Esophagus mucosa (tissue), 1 donor: ENCODE data around the gene KPTN. TPM values are rescaled to one million over a fixed set of nuclear protein-coding genes. Genes with fewer than 3 reads are reported as not detected.

Experiments
- ATAC-seq: fragments of 200-7000 bp; cut with Tn5 transposase; one replicate; pipeline ENCODE4 v1.9.1; 2020
- total RNA-seq: library from RNA; stranded (reverse); gene quantifications from one replicate; pipeline ENCODE4 v1.2.4, GENCODE V29; 2023
- donor health status: DM: yes; HTN: yes; CAD: no.

KPTN gene
- total RNA-seq, 1 donor from 2014 or later: 9.8 TPM

DNA sequence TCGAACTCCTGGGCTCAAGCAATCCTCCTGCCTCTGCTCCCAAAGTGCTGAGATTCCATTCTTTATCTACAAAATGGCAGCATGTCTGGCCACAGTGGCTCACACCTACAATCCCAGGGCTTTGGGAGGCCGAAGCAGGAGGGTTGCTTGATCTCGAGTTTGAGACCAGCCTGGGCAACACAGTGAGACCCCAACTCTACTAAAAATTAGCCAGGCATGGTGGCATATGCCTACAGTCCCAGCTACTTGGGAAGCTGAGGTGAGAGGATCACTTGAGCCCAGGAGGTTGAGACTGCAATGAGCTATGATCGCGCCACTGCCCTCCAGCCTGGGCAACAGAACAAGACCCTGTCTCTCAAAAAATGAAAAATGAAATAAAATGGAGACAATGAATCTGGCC, 24.7 kb upstream of the KPTN start:
- no peak for ATAC-seq

DNA sequence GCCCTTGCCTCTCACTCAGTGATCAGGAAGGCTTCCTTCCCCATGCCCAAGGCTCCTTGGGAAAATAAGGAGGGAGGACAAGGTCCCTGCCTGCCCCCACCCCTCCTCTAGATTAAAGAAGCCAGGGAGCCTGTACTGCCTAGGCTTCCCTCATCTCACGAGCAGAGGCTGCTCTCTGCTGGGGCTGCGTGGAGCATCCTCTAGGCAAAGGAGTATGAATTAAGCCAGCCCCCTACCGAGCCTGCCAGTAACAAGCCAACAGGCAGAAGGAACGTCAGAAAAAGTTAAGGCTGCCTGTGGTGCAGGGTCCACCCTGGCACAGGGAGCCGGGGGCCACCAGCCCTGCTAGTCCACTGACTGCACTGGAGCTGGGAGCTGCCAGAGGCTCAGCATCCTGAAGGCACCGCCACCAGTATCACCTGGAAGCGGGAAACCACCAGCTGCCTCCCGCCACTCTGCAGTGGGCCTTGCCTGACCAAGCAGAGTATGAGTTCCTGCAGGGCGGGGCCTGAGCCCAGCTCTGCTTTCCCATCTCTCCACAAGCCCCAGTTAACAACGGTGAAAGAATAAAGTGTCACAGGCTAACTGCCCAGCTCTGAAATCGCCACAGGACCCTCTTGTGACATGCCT, 24.0 kb upstream of the KPTN start:
- no peak for ATAC-seq

DNA sequence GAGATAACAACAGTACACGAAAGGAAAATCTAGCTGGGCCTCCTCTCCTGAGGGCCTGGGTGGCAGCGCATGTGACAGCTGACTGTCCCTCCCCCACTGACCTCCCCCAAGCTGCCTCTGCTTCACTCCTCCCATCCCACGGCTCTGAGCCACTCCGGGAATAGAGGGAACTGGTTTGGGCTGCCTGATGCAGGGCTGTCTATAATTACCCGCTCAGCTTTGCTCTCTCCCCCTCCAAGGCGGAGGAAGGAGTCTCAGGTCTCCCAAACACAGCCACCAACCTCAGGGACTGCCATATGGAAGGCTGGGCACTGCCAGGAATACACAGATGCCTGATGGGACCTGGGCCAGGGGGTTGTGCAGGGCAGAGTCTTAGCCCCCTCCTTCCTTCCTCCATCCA, 23.0 kb upstream of the KPTN start:
- no peak for ATAC-seq

DNA sequence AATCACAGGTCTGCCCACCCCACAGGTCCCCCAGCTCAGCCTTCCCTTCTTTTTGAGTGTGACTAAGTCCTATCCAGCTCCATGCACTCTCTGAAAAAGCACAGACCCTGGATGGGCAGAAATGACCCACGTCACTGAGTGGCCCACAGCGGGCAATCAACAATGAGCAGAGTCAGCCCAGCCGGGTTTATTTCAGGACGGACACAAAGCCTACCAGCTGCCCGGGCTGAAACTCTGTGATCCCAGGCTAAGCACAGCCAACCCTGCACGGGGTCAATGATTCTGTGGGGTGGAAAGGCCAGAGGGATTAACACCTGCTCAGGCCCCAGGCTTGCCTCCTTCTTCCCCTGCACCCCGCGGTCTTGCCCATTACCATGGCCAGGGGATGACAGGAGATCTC, 22.4 kb upstream of the KPTN start:
- no peak for ATAC-seq

DNA sequence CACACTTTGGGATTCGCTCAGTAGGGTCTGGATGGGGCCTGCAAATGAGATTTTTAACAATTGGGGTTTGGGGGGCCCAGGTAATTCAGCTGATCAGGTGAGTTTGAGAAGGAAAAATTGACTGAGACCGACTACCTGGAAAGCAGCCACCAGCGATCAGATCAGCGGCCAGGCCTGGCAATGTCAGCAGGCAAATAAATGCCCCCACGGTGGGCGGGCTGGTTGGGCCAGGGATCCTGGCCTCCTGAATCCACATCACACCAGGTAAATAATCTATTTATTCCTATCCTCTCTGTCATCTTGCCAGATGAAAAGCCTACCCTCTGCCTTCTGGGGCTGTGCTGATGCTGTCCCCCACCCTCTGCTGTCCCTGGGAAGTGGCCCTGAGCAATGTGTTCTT, 21.5 kb upstream of the KPTN start:
- no peak for ATAC-seq

DNA sequence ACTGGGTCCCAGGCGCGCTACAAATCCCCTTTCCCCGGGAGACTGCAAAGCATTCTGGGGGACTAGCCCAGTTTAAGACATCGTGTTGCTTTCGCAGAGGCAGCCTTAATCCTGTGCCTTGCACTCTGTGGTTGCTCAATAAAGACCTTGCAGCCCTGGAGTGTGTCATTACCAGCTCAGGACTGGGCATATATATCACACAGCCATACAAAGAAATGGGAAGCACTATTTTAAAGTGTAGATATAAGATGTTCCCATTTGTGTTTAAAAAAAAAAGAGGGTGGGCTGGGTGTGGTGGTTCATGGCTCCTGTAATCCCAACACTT, 19.8 kb upstream of the KPTN start:
- no peak for ATAC-seq

DNA sequence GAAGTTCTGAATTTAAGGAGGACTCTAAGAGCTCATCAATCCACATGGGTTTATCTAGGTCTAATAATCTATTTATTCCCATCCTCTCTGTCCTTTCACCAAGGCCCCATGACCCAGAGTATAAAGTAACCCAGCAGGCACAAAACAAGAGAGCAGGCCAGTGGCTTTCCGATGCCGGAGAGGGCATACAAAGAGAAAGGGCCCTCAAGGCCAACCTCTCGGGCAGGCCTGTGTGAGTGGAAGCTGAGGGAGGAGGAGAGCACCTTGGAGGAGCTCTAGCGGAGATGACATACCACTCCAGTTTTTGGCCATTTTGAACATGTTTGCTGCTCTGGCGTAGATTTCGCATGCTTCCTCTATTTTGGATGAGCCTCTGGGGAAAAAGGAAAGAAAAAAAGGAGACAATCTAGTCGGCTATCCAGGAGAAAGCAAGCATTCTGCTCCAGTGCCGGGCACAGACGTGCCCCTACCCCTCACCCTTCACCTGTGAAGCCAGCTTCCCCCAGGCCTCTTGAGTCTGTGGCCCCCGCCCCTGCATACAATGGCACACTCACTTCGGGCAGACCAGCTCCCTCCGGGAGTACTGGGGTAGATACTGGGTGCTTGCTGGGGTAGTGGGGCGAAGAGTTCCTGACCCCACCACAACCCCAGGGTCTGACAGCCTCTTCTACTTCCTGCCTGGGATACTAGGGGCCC, 19.3 kb upstream of the KPTN start:
- no peak for ATAC-seq

DNA sequence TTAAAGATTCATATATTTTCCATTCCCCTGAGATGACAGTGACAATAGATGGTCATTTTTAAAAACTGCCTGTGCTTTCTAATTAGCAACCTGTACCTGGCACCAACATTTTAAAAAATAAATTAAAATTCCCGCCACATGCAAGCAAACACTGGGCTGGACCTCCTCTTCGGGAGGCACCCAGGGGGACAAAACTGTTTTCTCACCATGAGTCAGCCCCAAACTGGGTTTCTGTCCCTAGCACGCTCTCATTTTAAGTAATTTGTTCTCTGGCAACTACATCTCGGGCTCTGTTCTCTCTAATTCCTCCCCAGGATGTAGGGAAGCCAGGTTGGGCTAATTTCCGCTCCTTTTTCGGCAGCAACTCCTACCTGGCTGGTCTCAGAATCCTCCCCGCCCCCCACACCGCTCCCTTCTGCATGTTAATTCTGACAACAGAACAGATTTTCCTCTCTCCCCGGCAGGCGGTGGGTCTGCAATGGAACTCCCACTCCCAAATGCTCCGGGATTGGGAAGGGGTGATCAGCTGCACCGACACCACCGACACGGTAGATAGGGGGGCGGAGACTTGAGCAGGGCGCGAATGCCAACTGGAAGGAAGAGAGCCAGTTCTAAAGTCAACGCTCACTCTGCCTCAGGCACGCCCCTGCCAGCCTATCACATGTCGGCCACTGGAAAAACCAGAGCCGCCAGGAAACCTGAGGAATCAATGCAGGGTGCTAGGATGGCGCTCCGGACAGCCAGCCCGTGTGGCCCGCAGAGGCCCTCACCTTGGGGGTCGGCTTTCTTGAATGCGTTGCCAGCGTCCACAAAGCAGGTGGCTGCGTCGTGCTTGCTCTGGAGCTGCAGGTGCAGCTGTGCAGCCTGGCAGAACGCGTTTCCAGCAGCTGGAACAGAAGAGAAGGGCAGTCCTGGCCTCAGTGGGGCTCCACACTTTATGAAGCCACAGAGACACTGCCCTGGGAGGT, 16.1 kb upstream of the KPTN start:
- ATAC-seq: no peak

DNA sequence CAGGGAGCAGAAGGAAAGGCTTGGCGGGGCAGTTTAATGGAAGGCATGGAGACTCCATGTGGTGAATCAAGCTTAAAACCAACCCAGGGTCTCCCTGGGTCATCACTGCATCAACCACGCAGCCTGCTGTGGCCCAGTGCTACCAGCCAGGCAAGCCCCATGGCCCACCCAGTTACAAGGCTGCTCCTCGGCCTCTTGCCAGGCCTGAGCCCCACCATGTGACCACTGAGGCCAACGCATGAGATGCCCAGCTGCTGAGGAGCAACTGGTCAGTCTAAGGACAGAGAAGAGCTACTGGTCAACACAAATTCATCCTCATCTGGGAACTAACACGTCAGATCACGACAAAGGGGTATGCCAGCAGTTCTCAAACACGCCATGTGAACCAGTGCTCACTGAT, 15.4 kb upstream of the KPTN start:
- no peak for ATAC-seq

DNA sequence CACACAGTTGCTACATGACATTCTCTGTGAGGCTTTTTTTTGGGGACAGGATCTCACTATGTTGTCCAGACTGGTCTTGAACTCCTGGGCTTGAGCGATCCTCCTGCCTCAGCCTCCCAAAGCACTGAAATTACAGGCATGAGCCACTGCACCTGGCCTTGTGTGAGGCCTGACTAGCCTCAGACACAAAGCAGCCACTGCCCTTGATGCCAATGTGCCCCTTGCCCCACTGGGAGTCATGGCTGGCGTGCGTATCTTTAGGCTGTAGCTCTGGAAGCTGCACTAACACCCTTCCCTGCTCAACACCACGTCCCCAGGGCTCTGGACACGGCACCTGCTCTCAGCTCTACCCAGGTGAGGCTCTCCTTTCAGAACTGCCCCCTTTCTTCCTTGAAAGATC, 14.5 kb upstream of the KPTN start:
- ATAC-seq: no peak

DNA sequence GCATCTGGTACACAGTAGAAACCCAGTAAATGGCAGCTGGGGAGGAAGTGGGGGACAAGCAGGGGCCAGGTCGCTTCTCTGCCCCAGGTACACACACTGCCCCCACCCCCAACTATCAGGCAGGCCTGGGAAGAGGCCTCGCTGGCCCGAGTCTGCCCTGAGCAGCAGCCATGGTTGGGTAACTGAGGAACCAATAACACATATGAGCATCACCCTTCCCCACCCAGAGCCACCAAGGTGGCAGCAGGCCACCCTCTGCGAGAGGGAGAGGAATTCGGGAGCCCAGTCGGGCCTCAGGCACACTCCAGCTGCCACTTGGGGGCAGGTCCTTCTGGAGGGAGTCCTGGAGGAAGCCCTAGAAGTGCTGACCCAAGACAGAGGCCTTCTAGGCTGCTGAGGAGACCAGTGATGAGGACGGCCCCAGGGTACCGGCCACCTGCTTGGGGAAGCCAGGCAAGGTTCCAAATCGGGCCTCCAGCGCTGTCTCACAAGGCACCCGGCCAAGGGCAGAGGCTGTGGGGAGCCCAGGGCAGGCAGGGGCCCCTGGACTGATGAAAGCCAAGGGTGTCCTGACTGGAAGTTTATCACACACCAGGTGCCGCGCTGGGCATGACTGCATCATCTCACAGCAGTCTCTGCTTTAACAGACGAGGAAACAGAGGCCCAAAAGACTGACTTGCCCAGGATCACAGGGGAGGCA, 14.0 kb upstream of the KPTN start:
- ATAC-seq: no peak

DNA sequence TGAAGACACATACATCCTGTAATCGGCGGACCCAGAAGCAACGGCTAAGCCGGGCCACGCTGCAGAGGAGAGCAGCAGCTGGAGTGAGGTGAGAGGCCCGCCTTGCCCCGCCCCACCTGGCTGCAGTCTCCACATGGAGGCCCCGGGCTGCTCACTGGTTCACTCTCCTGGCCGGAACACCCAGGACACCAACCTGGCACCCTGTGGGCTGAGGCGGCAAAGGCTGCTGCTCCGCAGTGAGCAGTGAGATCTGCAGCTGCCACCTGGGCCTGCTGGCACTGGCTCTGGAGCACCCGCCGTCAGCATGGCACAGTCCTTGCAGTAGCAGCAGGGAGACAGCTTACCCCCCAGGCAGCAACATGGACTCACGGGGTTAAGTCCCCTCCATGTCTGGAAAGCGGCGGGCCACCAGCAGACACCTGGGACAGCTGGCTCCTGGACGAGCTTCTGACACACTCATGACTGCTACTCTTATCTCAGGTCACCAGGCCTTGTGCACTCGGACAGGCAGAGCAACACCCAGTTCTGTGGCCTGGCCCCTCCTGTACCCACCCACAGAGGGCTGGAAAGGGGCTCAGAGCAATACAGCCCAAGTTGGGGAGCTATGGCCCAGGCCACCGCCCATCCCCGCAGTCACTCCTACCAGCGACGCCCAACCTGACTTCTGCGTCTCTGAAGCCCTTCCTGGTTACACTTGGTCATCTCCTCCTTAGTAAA, 13.2 kb upstream of the KPTN start:
- ATAC-seq: no peak

DNA sequence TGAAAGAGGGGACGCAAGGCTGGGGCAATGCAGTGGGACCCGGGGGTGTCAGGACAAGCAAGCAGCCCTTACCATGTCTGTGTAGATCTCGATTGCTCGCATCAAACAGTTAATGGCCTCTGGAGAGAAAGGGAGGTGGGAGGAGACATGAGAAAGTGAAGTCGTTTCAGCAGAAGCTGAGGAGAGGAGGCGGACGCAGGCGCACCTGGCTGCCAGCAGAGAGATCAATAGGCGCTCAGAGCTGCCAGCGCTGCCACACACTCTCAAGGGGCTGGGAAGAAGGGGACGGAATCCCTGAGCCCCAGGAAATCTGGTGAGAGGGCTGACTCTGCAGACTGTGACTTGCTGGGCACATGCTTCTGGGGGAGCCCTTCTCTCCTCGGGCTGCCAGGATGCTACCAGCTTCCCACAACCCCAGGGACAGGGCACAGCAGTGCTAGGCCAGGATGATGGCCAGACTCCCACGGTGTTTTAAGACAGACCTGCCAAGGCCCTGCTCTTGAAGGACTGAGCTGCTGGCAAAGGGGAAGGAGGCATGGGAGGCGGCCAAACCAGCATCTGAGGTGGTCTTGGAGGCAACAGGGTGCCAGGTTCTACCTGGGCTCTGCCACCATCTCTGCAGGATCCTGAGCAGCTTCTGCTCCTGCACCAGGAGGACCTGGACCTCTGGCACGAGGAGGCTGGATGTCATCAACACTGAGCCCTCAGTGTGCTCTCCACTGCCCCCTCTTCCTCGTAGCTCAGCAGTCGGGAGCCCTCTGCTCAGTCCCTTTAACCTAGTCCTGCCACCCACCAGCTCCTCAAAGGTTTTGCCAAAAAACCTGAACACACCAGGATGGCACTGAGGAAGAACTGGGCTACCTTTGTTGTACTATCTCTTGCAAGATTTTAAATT, 11.7 kb upstream of the KPTN start:
- no peak for ATAC-seq

DNA sequence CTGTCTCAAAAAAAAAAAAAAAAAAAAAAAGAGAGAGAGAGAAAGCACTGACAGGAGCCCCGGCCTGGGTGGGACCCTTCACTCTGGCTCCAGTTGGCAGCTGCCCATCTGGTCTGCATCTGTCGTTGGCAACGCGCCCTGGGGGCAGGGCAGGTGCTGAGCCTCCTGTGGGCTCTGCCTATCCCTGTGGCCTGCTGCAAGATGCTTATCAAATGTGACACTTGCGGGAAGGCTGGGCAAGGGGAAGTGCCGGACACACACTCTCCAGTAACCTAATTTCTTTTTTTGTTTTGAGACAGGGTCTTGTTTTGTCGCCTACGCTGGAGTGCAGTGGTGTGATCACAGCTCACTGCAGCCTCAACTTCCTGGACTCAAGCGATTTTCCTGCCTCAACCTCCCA, 10.7 kb upstream of the KPTN start:
- no peak for ATAC-seq

DNA sequence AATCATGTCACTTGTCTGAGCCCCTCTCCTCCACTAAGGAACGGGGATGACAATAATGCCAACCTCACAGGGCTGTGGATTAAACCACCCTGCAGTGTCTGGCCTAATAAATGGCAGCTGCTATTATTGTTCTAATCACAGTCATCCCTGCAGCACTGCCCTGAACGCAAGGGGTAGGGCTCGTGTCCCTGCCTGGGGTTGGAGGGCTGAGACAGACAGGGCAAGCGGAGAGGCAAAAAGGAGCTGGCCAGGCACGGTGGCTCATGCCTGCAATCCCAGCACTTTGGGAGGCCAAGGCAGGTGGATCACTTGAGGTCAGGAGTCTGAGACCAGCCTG, 10.2 kb upstream of the KPTN start:
- no peak for ATAC-seq

DNA sequence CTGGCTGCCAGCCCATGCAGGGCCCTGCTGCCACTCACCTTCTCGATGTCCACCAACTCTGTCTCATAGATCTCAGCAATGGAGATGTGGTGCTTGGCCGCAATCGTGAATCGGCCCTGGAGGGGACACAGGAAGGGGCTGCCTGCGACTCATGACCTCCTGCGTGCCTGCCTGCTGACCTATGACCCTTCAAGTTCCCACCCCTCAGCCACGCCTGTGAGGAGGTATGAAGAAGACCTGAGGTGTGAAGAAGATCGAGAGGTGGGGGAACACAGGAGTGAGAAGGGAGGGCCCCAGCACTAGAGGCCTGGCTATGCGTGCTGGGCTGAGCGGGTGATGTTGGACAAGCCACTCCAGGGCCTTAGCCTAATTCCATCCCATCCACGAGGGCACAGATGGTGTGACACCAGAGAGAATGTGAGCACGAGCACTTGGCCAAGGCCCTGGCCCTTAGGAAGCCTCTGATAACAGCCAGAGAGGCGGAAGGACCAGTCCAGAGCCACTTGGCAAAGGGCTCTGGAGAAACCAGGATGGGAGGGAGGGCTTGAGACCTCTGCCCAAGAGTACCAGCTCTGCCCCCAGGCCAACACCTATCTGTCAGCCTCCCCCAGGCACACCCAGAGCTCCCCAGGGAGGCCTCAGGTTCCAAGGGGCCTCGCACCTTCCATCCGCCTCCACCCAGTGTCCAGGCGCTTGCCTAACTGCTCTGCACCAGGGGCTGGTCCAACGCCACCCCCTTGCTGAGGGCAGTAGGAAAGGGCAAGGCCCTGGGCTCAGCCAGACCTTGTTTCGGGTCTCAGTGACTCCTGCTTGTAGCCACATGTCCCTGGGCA, 9.6 kb upstream of the KPTN start:
- no peak for ATAC-seq

DNA sequence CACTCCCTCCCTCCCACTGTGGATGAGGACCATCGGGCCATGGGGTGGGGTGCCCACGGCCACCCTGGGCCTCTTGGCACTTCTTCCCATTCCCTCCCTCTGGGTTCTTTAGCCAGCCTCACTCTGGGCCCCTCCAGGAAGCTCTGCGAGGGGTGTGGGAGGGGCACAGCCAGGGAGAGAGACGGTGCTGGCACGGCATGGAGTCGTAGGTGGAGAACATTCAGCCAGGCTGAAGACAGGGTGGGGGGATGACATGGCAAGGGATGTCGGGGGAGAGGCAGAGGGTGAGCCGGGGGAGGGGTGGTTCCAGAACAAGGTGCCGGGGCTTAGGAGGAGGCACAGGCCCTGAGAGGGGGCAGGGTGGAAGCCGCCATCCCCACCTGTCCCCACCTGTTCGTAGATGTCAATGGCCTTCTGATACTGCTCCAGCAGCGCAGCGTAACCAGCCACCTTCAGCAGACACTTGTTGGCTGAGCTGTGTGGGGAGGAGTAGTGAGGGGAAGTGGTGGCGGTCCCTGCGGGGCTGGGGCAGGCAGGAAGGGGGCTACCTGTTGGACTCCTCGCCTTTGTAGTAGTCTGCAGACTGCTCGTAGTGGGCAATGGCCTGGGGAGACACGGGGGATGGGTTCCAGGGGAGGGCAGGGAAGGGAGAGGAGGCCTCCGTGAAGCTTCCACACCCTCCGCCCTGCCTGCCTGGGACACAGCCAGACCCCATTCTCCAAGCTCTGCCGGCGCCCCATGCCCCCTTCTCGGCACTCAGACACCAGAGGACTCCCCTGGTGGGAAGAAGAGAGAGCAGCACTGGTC, 8.8 kb upstream of the KPTN start:
- peak; percentile 3 for ATAC-seq

DNA sequence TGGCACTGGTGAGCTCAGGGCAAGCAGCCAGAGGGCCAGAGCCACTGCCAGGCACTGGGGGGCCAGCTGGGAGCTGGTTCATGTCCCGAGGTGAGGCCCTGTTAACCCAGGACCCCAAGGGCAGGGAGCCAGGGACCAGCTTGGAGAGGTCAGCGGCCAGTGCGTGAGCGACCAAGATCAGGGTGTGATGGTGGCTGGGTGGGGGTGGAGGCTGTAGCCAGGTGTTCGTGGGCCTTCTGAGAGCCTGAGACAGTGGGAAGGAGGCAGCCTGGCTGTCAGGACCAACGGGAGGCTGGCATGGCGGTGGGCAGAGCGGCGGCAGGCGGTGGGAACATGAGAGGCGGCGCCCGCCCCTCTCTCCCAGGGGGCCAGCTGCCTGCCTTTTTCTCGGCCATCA, 8.1 kb upstream of the KPTN start:
- no peak for ATAC-seq

DNA sequence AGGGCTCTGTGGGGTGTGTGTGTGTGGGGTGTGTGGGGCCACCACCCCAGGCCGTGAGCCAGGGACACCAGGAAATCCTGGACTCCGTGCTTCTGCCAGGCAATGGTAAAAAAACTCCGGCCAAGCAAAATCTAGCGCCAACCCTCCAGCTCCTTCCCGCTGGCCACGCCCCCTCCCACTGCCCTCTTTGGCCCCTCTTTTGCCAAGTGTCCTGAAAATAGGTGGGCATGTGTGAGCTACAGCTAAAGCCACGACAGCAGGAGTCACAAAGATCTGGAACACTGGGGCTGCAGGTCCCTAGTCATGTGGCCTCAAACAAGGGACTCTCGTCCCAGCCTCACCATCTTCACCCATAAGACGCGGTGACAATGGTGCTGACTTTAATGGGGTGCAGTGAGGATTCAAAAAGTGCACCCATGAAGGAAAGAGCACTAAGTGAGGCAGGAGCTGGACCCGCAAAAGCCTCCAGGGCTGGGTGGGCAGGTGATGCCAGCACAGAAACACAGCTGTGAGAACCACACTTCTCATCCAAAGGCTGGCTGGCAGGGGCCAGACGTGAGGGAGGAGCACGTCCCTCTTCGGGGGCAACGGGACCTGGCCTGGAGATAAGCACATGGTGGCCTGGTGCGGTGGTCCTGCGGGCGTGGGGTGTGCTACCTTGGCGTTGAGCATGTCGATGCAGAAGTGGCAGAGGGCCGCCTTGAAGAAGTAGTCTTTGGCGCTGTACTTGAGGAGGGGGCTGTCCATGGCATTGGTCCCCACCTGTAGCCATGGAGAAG, 7.5 kb upstream of the KPTN start:
- ATAC-seq: no peak
